Measurements from ENCODE around the gene IFI44.

Gene IFI44, protein sequence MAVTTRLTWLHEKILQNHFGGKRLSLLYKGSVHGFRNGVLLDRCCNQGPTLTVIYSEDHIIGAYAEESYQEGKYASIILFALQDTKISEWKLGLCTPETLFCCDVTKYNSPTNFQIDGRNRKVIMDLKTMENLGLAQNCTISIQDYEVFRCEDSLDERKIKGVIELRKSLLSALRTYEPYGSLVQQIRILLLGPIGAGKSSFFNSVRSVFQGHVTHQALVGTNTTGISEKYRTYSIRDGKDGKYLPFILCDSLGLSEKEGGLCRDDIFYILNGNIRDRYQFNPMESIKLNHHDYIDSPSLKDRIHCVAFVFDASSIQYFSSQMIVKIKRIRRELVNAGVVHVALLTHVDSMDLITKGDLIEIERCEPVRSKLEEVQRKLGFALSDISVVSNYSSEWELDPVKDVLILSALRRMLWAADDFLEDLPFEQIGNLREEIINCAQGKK

GRCh38 chr1:78649628-78650027, at the start of gene IFI44:
TSS of gene IFI44 (plus strand) at chr1:78649831. CDS start at chr1:78650196, 365 bp downstream.
- peak; percentile 81 for DNase-seq (ENCODE audit: low spot score)

- DNase-seq (ENCODE audit: low spot score) = no peak
These were observed 48.6 kb upstream of the IFI44 start for GRCh38 chr1:78601068-78601467.

DNA sequence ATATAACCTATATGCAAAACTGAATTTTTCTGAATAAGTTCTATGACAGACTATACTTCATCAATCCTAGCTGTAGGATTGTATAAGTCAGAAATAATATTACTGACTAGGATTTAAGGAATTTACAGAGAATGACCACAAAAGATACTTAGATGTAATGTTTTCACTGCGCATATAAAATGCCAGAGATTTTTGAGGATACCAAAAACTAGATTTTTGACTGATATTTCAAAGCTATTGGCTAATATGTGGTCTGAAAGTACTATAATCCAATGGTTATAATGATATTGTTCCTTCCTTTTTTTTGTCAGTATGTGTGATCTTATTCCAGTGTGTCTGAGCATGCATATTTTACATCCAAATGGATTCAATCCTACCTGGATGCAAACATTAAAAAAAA, 46.4 kb upstream of the IFI44 start:
- DNase-seq (ENCODE audit: low spot score) = no peak

DNA sequence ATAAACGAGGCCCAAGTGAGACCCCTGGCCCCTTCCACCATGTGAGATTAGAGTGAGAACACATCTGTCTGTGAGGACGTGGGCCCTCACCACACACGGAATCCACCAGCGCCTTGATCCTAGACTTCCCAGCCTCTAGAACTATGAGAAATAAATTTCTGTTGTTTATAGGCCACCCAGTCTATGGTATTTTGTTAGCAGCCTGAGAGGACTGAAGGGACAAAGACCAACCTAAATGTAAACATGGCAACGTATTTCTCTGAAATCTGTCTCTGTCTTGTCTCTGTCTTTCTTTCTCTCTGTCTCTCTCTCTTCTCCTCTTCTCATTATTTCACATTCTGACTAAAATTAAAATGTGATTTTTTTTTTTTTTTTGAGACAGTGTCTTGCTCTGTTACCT, 45.0 kb upstream of the IFI44 start:
- DNase-seq (ENCODE audit: low spot score) = no peak

DNA sequence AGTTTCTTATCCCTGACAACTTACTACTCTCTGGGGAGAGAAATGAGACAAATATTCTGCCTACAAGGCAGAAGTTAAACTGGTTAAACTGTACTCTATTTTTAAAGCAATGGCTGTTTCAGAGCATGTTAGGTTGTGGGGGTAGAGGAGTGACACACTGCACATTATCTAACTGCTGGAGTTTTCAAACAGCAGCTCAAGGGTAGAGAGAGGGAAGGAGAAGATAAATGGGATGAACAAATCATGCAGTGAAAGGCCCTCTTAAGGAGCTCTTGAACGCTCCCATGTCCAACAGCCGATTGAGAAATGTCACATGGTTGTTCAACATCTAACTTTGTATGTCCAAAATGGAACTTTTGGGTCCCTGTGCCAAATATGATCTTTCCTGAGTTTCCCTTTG, 43.4 kb upstream of the IFI44 start:
- no peak for DNase-seq (ENCODE audit: low spot score)

- DNase-seq (ENCODE audit: low spot score) = peak; percentile 49
These were observed 42.2 kb upstream of the IFI44 start for GRCh38 chr1:78607334-78607927.

DNA sequence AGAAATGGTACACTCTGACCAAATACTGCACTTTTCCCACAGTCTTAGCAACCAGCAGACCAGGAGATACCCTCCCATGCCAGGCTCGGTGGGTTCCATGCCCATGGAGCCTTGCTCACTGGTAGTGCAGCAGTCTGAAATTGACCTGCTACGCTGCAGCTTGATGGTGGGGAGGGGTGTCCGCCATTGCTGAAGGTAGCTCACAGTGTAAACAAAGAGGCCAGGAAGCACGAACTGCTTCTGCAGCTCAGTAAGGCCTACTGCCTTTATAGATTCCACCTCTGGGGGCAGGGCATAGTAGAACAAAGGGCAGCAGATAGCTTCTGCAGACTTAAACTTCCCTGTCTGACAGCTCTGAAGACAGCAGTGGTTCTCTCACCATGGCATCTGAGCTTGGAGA, 41.7 kb upstream of the IFI44 start:
- no peak for DNase-seq (ENCODE audit: low spot score)

DNA sequence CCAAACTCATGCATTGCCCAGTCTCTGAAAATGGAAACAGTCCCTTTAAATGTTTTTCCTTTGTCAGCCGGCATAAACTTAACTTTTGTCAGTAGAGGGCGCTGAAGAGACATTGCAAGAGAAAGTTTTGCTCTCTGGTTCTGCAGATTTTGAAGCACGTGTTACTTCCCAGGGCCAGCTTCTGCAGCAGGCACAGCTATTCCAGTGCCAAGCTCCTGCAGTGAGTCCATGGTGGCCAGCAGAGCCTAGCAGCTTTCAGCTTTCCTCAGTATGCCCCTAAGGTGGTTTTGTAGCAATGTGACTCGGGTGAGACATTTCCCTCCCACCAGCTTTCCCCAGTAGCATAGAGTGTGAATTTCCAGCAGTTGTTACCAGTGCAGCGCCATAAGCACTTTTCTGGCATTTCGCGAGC, 32.0 kb upstream of the IFI44 start:
- peak; percentile 84 for DNase-seq (ENCODE audit: low spot score)

DNA sequence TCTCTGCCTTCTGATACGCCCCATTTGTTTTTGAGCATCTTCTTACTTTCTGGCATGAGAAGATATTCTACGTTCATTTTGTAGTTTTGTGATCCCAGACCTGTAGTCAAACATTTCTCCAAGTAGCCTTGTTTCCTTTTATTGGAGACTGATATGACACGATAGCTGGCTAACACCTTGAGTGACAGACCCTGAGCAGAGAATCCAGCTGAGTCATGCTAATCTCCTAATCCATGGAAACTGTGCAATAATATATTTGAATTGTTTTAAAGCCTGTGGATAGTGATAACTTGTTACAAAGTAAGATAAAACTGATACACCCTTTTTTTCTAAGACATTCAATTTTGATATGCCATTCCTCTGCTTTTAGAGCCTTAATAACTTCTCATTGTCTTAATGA, 30.6 kb upstream of the IFI44 start:
- DNase-seq (ENCODE audit: low spot score) = peak; percentile 9

- DNase-seq (ENCODE audit: low spot score) = no peak
These were observed 30.2 kb upstream of the IFI44 start for GRCh38 chr1:78619446-78619802.

DNA sequence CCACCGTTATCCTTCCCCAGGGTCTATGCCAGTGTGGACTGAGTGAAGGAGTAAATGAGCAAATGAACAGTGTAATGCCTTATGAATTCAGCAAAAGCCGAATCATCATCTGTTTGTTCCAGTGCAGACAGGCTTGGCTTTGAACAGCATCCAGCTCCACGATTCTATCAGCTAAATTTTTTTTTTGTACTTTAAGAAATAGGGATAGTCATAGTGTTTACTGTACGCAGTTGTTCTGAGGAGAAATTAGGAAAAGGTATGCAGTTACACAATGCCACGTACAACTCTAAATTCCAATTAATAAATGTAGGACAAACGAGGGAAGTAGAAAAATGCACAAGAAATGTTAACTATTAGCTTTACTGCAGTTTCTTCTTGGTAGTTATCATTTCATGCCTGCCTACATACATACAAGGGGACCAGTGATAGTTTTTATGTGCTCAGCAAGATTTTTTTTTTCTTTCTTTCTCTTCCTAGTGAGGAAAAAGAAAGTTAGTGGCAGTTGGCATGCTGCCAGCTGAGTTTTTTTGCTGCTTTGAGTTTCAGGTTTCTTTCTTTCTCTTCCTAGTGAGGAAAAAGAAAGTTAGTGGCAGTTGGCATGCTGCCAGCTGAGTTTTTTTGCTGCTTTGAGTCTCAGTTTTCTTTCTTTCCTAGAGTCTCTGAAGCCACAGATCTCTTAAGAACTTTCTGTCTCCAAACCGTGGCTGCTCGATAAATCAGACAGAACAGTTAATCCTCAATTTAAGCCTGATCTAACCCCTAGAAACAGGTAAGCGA, 29.6 kb upstream of the IFI44 start, which contains the start of gene IFI44L:
TSS of gene IFI44L (plus strand) at position 646 of the 777 bp plus-strand sequence. CDS start 7,468 bp downstream, outside the sequence.
- peak; percentile 52 for DNase-seq (ENCODE audit: low spot score)

- DNase-seq (ENCODE audit: low spot score) = peak; percentile 28
These were observed 29.0 kb upstream of the IFI44 start for GRCh38 chr1:78620666-78621065.

GRCh38 chr1:78622548-78622947, 27.1 kb upstream of the IFI44 start:
- no peak for DNase-seq (ENCODE audit: low spot score)

- no peak for DNase-seq (ENCODE audit: low spot score)
These were observed 25.6 kb upstream of the IFI44 start for GRCh38 chr1:78624035-78624434.

GRCh38 chr1:78627321-78627720, 22.3 kb upstream of the IFI44 start:
- DNase-seq (ENCODE audit: low spot score) = no peak

DNA sequence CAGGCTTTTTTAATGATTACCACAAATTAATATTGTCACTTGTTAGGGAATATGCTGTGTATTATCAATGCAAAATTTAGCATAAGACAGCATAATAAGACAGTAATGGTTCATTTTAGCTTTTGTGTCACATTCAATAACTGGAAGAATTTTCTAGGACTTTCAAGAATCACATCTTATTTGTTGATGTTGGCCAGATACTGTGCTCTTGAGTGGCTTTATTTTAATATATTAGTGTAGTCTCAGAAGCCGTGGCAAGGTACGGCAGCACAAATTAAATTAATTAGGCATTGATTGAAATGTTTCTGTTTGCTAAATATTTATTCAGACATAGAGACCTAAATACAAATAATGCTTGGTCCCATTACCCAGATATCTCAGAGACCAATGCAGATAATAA, 19.0 kb upstream of the IFI44 start:
- DNase-seq (ENCODE audit: low spot score) = no peak

DNA sequence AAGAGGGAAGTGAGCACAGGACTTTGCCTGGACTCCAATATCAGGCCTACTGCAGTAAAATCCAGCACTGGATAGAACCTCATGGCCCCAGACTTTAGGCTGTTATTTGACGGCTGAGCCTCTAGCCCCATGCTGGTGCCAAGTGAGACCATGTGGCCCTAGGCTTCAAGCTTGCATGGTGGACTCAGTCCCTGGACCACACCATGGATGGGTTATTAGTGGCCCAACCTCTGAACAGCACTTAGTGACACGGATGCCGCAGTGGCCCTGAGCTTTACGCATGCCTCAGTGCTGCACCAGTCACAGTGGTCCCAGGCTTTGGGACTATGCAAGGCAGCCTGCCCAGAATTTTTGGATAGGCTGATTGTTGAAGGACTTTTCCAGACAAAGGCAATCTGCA, 16.4 kb upstream of the IFI44 start:
- DNase-seq (ENCODE audit: low spot score) = no peak

DNA sequence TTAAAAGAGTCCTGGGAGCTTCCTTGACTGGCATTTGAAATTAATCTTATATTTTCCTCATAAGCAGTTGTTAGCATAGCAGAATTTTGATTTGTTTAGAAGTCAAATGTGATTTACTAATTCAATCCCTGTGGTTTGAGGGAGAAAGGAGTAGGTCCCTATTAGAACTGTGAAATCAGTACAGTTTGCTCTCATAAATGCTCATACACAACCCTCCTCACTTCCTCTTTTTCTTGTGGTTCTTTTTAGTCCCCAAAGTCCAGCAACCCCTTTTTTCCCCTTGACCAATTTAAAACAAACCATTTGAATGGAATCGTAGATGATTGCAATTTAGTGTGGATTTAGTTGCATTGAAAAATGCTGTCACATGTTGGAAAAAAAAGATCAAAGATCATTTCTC, 9.2 kb upstream of the IFI44 start:
- DNase-seq (ENCODE audit: low spot score) = no peak

- no peak for DNase-seq (ENCODE audit: low spot score)
These were observed 8.1 kb upstream of the IFI44 start for GRCh38 chr1:78641558-78641957.

DNA sequence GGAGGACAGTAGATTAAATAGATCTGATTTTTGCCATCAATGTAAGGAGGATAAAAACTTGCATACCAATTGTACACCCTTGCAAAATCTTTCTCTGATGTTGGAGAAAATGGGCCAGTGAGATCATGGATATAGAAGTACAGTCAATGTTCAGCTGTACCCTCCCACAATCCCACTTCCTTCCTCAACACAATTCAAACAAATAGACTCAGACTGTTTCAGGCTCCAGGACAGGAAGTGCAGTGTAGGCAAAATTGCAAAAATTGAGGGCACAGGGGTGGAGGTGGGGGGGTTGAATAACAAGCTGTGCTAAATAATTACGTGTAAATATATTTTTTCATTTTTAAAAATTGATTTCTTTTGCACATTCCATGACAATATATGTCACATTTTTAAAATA, 3.9 kb upstream of the IFI44 start:
- DNase-seq (ENCODE audit: low spot score) = no peak

- no peak for DNase-seq (ENCODE audit: low spot score)
These were observed 2.4 kb upstream of the IFI44 start for GRCh38 chr1:78647238-78647637.

DNA sequence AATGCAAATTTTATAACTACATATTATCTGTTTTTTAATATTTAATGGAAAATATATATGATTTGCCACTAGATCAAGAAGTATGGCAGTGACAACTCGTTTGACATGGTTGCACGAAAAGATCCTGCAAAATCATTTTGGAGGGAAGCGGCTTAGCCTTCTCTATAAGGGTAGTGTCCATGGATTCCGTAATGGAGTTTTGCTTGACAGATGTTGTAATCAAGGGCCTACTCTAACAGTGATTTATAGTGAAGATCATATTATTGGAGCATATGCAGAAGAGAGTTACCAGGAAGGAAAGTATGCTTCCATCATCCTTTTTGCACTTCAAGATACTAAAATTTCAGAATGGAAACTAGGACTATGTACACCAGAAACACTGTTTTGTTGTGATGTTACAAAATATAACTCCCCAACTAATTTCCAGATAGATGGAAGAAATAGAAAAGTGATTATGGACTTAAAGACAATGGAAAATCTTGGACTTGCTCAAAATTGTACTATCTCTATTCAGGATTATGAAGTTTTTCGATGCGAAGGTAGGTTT, 556 bp downstream of the IFI44 start:
- no peak for DNase-seq (ENCODE audit: low spot score)

DNA sequence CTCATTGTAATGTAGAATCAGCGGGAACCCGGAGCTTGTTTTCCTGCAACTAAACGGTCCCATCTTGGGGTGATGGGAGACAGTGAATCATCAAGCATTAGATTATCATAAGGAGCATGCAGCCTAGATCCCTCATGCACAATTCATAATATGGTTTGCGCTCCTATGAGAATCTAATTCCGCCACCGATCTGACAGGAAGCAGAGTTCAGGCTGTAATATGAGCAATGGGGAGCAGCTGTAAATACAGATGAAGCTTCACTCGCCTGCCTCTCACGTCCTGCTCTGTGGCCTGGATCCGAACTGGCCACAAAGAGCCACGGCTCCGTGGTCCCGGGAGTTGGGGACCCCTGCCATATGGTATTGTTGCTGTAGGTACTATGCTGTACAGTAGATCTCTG, 1.6 kb downstream of the IFI44 start:
- DNase-seq (ENCODE audit: low spot score) = no peak
